GM19043 (cell line): Measurements from ENCODE around the gene ESX1.
"Not testable (repeated sequence)": the region's sequence is repeated elsewhere in the genome, so short reads cannot be mapped to it uniquely, and the experiment has no call there.

Experiments used
- ATAC-seq: cut with Tn5 transposase; IDR thresholded peaks from one replicate; pipeline ENCODE4 v1.9.1; 2021; ENCODE audit warnings: low read depth; ENCODE audit not compliant: unreplicated experiment

The ESX1 gene

DNA sequence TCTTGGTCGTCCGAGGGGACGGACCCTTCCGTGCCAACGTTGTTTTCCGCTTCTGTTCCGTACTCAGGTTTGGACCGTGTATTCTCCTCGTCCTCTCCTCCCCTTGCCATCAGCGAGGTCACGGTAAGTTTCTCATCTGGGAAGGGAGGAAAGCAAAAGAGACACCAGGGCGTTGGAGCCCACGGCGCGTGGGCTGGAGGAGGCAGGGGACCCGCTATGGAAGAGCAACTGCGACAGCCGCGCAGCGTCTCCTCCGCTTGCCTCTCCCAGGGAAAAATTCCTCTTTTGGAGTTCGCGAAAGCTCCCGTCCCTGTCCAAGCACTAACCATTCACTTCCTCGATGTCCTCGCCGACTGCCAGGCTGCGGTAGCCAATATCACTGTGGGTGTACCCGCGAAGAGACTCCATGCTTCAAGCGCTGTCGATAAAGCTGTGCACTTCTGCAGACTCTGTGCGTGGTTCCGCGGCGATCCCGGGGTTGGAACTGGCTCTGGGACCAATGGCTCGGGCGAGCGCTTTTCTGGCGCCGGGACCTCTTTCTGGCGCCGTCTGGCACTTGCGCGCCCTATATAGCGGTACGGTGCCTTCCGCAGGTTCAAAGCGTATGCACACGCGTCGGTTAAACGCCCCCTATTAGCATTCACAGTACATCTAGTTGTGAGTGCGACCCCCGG lies at the start of gene ESX1:
Gene ESX1, minus strand, starts transcription at position 492 of the 674 bp plus-strand sequence. Its CDS starts 84 bp downstream, at position 408.
- ATAC-seq = no peak

DNA sequence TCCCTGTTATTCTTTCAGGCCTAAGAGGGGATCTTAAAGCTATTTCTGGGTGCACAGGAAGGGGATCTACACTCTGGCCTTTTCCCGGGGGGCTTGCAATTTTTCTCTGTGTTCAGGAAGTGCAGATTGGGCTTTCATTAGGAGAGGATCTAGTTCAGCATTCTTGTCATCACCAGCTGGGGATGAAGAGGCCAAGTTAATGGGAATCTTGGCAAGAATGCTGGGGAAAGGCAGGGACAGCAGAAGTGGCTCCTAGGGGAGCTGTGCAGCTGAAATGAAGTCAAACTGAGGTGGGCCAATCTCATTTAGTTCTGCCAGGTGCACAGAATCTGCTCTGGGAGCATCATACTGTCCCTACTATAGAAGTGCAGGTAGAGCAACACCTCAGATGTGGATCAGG lies 40.9 kb upstream of the ESX1 start:
- ATAC-seq = no peak

GRCh38 chrX:104288961-104289360 lies 34.2 kb upstream of the ESX1 start:
- no peak for ATAC-seq

DNA sequence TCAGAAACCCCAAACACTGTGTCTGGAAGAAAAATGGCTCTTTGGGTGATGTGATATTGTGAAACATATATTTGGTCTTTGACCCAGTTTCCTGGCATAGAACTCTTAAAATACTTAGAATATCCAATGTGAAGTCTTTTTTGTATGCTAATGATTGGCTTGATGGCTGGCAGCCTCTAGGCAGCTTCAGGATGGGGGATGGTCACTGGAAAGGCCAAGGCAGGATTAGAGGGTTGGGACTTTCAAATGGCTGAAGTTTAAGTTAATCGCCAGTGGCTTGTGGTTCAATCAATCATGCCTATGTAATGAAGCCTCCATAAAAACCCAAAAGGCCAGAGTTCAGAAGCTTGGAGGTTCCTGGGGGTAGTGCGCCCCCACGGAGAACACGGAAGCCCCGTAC lies 33.5 kb upstream of the ESX1 start:
- ATAC-seq = no peak

GRCh38 chrX:104285201-104285600 lies 30.5 kb upstream of the ESX1 start:
- ATAC-seq = no peak

DNA sequence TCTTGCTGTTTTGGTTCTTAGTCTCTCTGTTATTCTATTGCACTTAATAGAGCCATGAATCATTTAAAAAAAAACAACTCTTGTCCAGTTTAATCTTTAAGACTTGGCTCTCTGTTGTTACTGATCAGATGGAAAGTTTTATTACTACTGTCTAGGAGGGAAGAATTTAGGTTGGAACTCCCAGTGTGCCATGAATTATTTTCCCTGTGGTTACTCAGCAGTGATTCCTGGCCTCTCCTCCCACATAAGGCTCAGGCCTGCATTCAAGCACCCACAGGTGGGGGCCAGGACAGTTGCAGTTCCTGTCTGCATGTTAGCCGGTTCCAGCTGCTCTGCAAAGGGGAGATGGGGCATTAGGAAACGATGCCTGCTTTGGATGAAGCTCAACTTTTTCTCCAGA lies 29.8 kb upstream of the ESX1 start:
- no peak for ATAC-seq

DNA sequence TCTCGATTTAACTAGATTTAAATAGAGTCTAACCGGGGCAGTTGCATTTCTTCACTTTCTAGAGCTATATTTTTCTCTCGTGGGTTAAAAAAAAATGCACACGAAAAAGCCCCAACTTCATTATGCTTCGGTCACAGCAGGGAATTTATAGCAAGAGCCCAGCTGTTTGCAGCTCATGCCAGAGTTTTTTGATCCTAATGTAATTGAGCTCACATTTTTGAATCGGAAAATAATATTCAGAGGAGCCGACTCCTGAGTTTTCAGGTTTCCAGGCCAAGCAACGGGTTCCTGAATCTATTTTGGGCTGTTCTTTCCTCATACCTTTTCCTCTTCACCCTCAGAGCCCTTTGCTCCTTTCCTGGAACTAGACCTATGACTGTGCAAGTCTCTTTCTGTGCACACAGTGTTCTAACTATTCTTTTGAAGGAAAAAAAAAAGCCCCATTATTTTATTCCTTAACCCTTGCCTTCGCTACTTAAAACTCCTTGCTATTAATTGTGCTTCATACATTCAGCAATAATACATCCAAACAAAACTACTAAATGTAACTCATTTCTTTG lies 27.5 kb upstream of the ESX1 start:
- ATAC-seq = no peak

GRCh38 chrX:104281564-104281963 lies 26.8 kb upstream of the ESX1 start:
- no peak for ATAC-seq

- ATAC-seq = no peak
Measured at GRCh38 chrX:104280609-104281008, 25.9 kb upstream of the ESX1 start.

DNA sequence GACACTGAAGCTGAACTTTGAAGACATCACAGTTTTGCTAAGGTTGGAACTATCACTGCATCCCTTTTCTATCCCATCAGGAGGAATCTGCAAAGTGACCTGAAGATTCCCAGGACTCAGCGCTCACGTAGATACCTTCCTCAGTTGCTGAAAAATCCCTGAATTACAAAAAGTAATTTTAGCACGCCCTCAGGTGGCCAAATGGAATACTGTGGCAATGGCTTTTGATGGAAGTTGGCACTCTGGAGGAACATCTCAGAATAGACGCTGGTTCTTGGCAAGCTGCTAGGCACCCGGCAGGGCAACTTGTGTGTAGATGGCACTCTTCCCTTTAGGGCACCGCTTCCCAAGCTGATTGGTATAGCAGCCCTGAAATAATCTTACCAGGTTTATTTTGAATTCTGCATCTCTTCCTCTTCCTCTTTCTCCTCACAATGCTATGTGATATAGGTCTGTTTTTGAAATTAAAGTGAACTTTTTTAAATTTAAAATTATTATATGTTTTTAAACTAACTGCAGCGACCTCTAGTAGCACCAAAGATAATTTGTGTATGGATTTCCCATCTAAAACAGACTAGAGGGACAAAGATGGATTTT lies 16.3 kb upstream of the ESX1 start:
- ATAC-seq = no peak

- no peak for ATAC-seq
Measured at GRCh38 chrX:104270212-104270611, 15.5 kb upstream of the ESX1 start.

DNA sequence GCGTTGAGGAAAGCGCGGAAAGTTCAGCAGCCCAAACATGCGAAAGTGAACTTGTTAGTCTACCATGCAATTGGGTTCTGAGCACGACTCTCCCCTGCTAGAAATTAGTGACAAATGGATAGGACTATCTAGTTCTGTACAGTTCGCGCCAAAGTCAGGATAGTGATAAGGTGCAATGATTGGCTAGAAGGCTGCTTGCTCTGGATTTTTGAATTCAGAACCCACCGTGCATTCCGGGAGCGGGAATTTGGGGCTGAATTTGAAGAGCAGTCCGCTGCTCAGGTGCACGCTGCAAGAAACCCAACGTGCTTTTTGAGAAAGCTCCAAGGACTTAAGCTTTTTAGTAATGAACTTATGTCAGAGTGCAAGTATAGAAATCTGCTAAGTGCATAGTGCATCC lies 732 bp upstream of the ESX1 start:
- ATAC-seq = no peak

DNA sequence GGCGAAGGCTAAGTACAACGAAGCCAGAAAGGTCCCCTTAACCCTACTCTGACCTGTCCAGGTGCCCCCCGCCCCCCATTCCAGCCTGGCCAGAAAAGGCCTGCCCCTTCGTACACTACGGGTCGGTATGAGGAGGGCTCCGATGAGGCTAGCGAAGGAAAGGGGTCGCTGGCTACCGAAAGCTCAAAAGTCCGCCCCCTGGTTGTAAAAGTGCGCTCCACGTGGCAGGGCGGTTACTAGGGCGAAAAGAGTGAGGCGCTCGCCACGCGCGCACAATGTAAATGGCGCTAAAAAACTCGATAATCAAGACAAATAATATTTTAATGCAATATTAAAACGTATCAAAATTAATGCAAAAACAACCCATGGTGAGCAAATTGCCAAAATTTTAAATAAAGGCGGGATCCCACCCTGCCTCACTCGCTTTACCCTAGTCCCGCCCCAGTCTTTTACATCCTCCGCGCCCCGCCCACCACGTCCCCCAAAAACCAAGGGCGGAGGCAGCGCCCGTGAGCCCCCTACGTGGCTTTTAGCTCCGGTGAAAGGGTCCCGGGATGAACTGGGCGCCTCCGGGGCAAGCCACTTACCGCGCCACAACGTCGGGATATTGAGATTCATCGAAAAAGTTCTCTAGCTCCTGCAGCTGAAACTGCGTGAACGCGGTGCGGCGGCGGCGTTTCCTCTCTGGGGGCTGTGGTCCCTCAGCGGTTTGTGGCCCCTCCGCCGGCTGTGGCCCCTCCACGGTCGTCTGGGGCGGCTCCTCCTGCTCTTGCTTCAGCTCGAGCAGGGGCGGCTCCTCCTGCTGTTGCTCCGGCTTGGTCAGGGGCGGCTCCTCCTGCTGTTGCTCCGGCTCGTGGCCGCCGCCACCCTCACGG lies 929 bp downstream of the ESX1 start:
- ATAC-seq = no peak

DNA sequence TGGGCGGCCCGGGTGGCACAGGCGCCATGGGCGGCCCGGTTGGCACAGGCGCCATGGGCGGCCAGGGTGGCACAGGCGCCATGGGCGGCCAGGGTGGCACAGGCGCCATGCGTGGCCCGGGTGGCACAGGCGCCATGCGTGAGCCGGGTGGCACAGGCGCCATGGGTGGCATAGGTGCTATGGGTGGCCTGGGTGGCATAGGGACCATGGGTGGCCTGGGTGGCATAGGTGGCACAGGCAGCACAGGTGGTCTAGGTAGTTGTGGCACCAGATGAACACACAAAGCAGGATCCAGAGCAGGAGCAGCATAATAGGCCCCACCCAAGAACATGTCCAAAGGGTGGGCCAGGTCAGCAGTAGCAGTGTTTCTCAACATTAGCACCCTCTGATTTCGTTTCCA lies 4.3 kb downstream of the ESX1 start:
- no peak for ATAC-seq

- ATAC-seq = not testable (repeated sequence)
Measured at GRCh38 chrX:104230060-104230459, 24.7 kb downstream of the ESX1 start.

DNA sequence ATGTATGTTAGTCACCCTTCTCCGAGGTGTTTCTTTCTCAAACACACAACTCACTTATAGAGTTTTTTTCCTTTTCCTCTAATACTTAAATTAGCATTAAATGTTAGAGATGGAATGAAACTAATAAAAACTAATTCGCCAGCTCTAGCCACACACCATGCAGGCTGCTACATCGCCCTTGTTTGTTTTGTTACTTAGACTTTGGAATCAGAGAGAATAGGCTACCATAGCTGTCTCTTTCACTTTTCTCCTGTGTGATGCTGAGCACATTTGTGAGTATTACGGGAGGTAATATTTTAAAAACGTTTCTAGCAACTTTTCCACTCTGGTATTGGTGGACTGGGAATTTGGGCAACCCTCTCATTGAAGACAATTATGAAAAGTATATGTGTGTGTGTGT lies 43.5 kb downstream of the ESX1 start:
- ATAC-seq = no peak

- no peak for ATAC-seq
Measured at GRCh38 chrX:104205548-104205947, 49.2 kb downstream of the ESX1 start.
